Liver (tissue), 9 donors: Measurements from ENCODE around the gene KIF1A. TPM values are rescaled to one million over a fixed set of nuclear protein-coding genes. Genes with fewer than 3 reads are reported as not detected.

ENCODE experiments used
- DNase-seq: peaks from one replicate; pipeline ENCODE4 v3.0.0-alpha.2; 2017; ENCODE audit warnings: low spot score
- H3K27ac ChIP-seq, 2 donors: one replicate each; pipeline ENCODE4 v1.7.0; 2013; ENCODE audit warnings: inconsistent platforms in 2 of 2, low read length in 2 of 2, control low read depth in 1 of 2, low read depth in 1 of 2, mild to moderate bottlenecking in 1 of 2
- H3K27me3 ChIP-seq, 4 donors: one replicate each; pipeline versions ENCODE4 v1.6.1 to v1.7.0; 2013; ENCODE audit warnings: low read length in 3 of 4, inconsistent platforms in 1 of 4, mild to moderate bottlenecking in 1 of 4, moderate library complexity in 1 of 4; ENCODE audit not compliant: control insufficient read depth in 4 of 4, insufficient read depth in 4 of 4
- H3K36me3 ChIP-seq, 4 donors: one replicate each; pipeline versions ENCODE4 v1.6.1 to v1.7.0; 2013; ENCODE audit warnings: low read length in 3 of 4, mild to moderate bottlenecking in 3 of 4, low read depth in 1 of 4, moderate library complexity in 1 of 4; ENCODE audit not compliant: control insufficient read depth in 4 of 4, insufficient read depth in 3 of 4
- H3K4me1 ChIP-seq, 4 donors: one replicate each; pipeline versions ENCODE4 v1.6.1 to v1.7.0; 2013; ENCODE audit warnings: low read length in 3 of 4, mild to moderate bottlenecking in 3 of 4, moderate library complexity in 1 of 4; ENCODE audit not compliant: control insufficient read depth in 4 of 4, insufficient read depth in 4 of 4
- H3K4me3 ChIP-seq, 3 donors: one replicate each; pipeline versions ENCODE4 v1.6.1 to v1.7.0; 2013; ENCODE audit warnings: low read length in 3 of 3, control low read depth in 1 of 3, low read depth in 1 of 3, mild to moderate bottlenecking in 1 of 3
- H3K9ac ChIP-seq, 2 donors: one replicate each; pipeline ENCODE4 v1.7.0; 2013; ENCODE audit warnings: low read length in 2 of 2, mild to moderate bottlenecking in 2 of 2, moderate library complexity in 2 of 2, control low read depth in 1 of 2, low read depth in 1 of 2
- H3K9me3 ChIP-seq, 4 donors: one replicate each; pipeline versions ENCODE4 v1.6.1 to v1.7.0; 2013; ENCODE audit warnings: low read length in 3 of 4; ENCODE audit not compliant: control insufficient read depth in 4 of 4
- CTCF ChIP-seq: fragments of 150-350 bp; IDR thresholded peaks from 2 replicates; pipeline ENCODE4 v1.5.1; 2017; ENCODE audit warnings: improper control_type of control experiment, low read depth, low read length; ENCODE audit not compliant: missing input control
- FOXA1 ChIP-seq: IDR thresholded peaks from 2 replicates; pipeline ENCODE4 v1.6.1; 2016; ENCODE audit warnings: antibody characterized with exemption
- GABPA ChIP-seq, 2 donors: IDR thresholded peaks in 1 of 2; conservative IDR thresholded peaks in 1 of 2; 2 replicates each; pipeline ENCODE4 v1.6.1; 2016; ENCODE audit warnings: antibody characterized with exemption in 2 of 2, mild to moderate bottlenecking in 1 of 2, moderate library complexity in 1 of 2
- HNF4A ChIP-seq, 2 donors: conservative IDR thresholded peaks; 2 replicates each; pipeline ENCODE4 v1.6.1; 2016; ENCODE audit warnings: antibody characterized with exemption in 2 of 2, mild to moderate bottlenecking in 2 of 2
- HNF4G ChIP-seq: IDR thresholded peaks from 2 replicates; pipeline ENCODE4 v1.6.1; 2016; ENCODE audit warnings: antibody characterized with exemption
- JUND ChIP-seq, 2 donors: IDR thresholded peaks; 2 replicates each; pipeline ENCODE4 v1.6.1; 2016; ENCODE audit warnings: antibody characterized with exemption in 2 of 2
- MAX ChIP-seq: IDR thresholded peaks from 2 replicates; pipeline ENCODE4 v1.6.1; 2016; ENCODE audit warnings: antibody characterized with exemption
- RAD21 ChIP-seq, 2 donors: IDR thresholded peaks; 2 replicates each; pipeline ENCODE4 v1.6.1; 2016; ENCODE audit warnings: antibody characterized with exemption in 2 of 2, mild to moderate bottlenecking in 2 of 2
- REST ChIP-seq: IDR thresholded peaks from 2 replicates; pipeline ENCODE4 v1.6.1; 2016; ENCODE audit warnings: antibody characterized with exemption, mild to moderate bottlenecking
- RXRA ChIP-seq, 2 donors: IDR thresholded peaks; 2 replicates each; pipeline ENCODE4 v1.6.1; 2017 to 2018; ENCODE audit warnings: antibody characterized with exemption in 2 of 2, mild to moderate bottlenecking in 1 of 2
- SP1 ChIP-seq: IDR thresholded peaks from 2 replicates; pipeline ENCODE4 v1.6.1; 2018; ENCODE audit warnings: antibody characterized with exemption, mild to moderate bottlenecking
- ZBTB33 ChIP-seq: IDR thresholded peaks from 2 replicates; pipeline ENCODE4 v1.6.1; 2016; ENCODE audit warnings: antibody characterized with exemption
- WGBS: extraction: QIAGEN DNeasy Blood & Tissue Kit; methylation state at CpG from one replicate; pipeline ENCODE4 v1.1.7; 2013; 5-methylcytosine and 5-hydroxymethylcytosine counted together
- polyA plus RNA-seq, 2 donors: library from polyadenylated mRNA; stranded (reverse) in 1 of 2; unstranded in 1 of 2; fragments of 200-250 nt in 1 of 2; fragments of >200 nt in 1 of 2; fragmentation: Nextera tagmentation in 1 of 2; extraction: Ambion mirVana in 1 of 2; gene quantifications; one replicate each; pipeline versions ENCODE4 v1.2.1 to v1.2.3, GENCODE V29; 2013 to 2015
- total RNA-seq, 2 donors: library from RNA; depleted of rRNA; stranded (reverse); fragments of >200 nt; gene quantifications; one replicate each; pipeline ENCODE4 v1.2.3, GENCODE V29; 2014
- donor health status: healthy.
- donor health status: healthy.
- donor health status: healthy.
- donor health status: healthy.
- donor health status: healthy.

Gene KIF1A
- total and polyA plus RNA-seq, 4 donors = 0.03 to 0.21 (median 0.11) TPM

GRCh38 chr2:240782221-240782885 is 37.7 kb downstream of the KIF1A start (continued):
- no peak for TF ChIP-seq ZBTB33

GRCh38 chr2:240781471-240782220 is 38.4 kb downstream of the KIF1A start:
- Histone ChIP-seq H3K4me1 (no peaks in the 10 kb centered on the region), H3K27me3 (no peaks in the 10 kb centered on the region), H3K4me3 (no peak overlapping the region), H3K27ac (no peak overlapping the region), H3K36me3 (no peaks in the 10 kb centered on the region), H3K9me3 (no peaks in the 10 kb centered on the region), H3K9ac (no peak overlapping the region)
- WGBS = 94% methylated on average over 58 of the region's 58 CpGs
- no peak for TF ChIP-seq GABPA (IDR thresholded peaks at IDR 0.05 in 1 of 2, conservative IDR thresholded peaks at IDR 0.05 in 1 of 2)
- TF ChIP-seq HNF4G = no peak
- no peak for TF ChIP-seq RAD21 (IDR thresholded peaks at IDR 0.05)
- TF ChIP-seq RXRA (IDR thresholded peaks at IDR 0.05) = no peak
- no peak for TF ChIP-seq FOXA1
- no peak for TF ChIP-seq ZBTB33
- TF ChIP-seq SP1 = no peak
- TF ChIP-seq CTCF = no peak
- no peak for TF ChIP-seq REST
- no peak for TF ChIP-seq HNF4A (conservative IDR thresholded peaks at IDR 0.05)
- no peak for TF ChIP-seq JUND (IDR thresholded peaks at IDR 0.05)
- TF ChIP-seq MAX = no peak
- no peak for DNase-seq
